Measurements from ENCODE around the gene BICDL1.

DNA sequence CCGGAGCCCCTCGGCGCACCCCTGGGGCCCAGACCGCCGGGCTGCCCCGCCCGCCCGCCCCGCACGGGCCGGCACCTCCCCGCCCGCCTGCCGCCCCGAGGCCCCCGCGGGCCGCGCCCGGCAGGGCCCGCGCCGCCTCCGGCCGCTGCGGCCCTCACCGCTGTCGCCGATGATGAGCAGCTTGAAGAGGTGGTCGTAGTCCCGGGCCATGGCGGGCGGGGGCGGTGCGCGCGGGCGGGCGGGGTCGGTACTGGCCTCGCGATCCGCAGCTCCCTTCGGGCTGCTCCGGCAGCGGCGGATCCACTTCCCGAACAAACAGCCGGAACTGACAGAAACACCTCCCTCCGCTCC is 127.4 kb downstream of the BICDL1 start, which contains the start of gene RAB35:
- TF ChIP-seq, protein P1, sequence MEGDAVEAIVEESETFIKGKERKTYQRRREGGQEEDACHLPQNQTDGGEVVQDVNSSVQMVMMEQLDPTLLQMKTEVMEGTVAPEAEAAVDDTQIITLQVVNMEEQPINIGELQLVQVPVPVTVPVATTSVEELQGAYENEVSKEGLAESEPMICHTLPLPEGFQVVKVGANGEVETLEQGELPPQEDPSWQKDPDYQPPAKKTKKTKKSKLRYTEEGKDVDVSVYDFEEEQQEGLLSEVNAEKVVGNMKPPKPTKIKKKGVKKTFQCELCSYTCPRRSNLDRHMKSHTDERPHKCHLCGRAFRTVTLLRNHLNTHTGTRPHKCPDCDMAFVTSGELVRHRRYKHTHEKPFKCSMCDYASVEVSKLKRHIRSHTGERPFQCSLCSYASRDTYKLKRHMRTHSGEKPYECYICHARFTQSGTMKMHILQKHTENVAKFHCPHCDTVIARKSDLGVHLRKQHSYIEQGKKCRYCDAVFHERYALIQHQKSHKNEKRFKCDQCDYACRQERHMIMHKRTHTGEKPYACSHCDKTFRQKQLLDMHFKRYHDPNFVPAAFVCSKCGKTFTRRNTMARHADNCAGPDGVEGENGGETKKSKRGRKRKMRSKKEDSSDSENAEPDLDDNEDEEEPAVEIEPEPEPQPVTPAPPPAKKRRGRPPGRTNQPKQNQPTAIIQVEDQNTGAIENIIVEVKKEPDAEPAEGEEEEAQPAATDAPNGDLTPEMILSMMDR (conservative IDR thresholded peaks at IDR 0.05; ENCODE audit: low read length) = no peak
- TF ChIP-seq EZH2phosphoT487 (IDR thresholded peaks at IDR 0.05; ENCODE audit: borderline replicate concordance) = no peak
